H9 (cell line): ENCODE results near the gene CKS1B. TPM values are rescaled to one million over a fixed set of nuclear protein-coding genes. Genes with fewer than 3 reads are reported as not detected.

Experiments used
- DNase-seq: peaks from one replicate; pipeline ENCODE4 v3.0.0-alpha.2; 2017
- H2AFZ ChIP-seq: one replicate; pipeline ENCODE4 v1.6.1; 2013; ENCODE audit warnings: mild to moderate bottlenecking, low read length, control low read depth, moderate library complexity
- H2AK5ac ChIP-seq: 2 replicates; pipeline ENCODE4 v1.6.1; 2013; ENCODE audit warnings: low read length, control low read depth, mixed read lengths; ENCODE audit not compliant: insufficient read length
- H2BK120ac ChIP-seq: one replicate; pipeline ENCODE4 v1.6.1; 2013; ENCODE audit warnings: low read depth, mild to moderate bottlenecking, low read length, control low read depth, inconsistent platforms; ENCODE audit not compliant: poor library complexity, severe bottlenecking
- H2BK12ac ChIP-seq: 2 replicates; pipeline ENCODE4 v1.6.1; 2013; ENCODE audit warnings: low read length, control low read depth, mixed read lengths, low read depth; ENCODE audit not compliant: insufficient read length
- H2BK15ac ChIP-seq: 2 replicates; pipeline ENCODE4 v1.6.1; 2013; ENCODE audit warnings: low read depth, low read length, control low read depth
- H2BK20ac ChIP-seq: one replicate; pipeline ENCODE4 v1.6.1; 2013; ENCODE audit warnings: low read depth, mild to moderate bottlenecking, low read length, control low read depth, inconsistent platforms; ENCODE audit not compliant: poor library complexity, severe bottlenecking
- H2BK5ac ChIP-seq: 2 replicates; pipeline ENCODE4 v1.6.1; 2013; ENCODE audit warnings: low read length, control low read depth, mixed read lengths; ENCODE audit not compliant: insufficient read length
- H3K14ac ChIP-seq: 2 replicates; pipeline ENCODE4 v1.6.1; 2013; ENCODE audit warnings: low read length, control low read depth; ENCODE audit not compliant: insufficient read depth
- H3K18ac ChIP-seq: 2 replicates; pipeline ENCODE4 v1.6.1; 2013; ENCODE audit warnings: low read depth, mild to moderate bottlenecking, mixed read lengths, low read length, control low read depth; ENCODE audit not compliant: insufficient read length
- H3K23ac ChIP-seq: 2 replicates; pipeline ENCODE4 v1.6.1; 2013; ENCODE audit warnings: low read length, control low read depth, mixed read lengths, low read depth; ENCODE audit not compliant: insufficient read length
- H3K23me2 ChIP-seq: 2 replicates; pipeline ENCODE4 v1.6.1; 2013; ENCODE audit warnings: low read depth, mild to moderate bottlenecking, mixed read lengths, low read length, control low read depth; ENCODE audit not compliant: insufficient read length, poor library complexity, severe bottlenecking
- H3K27ac ChIP-seq: 2 replicates; pipeline ENCODE4 v1.5.1; 2013; ENCODE audit warnings: low read length, control low read depth, mixed read lengths, low read depth; ENCODE audit not compliant: insufficient read length
- H3K27me3 ChIP-seq: 2 replicates; pipeline ENCODE4 v1.6.1; 2013; ENCODE audit warnings: low read length, control low read depth, inconsistent platforms; ENCODE audit not compliant: insufficient read depth
- H3K4ac ChIP-seq: 2 replicates; pipeline ENCODE4 v1.6.1; 2013; ENCODE audit warnings: low read depth, mild to moderate bottlenecking, control low read depth, inconsistent platforms, low read length, moderate library complexity
- H3K4me1 ChIP-seq: 2 replicates; pipeline ENCODE4 v1.6.1; 2013; ENCODE audit warnings: low read length, control low read depth, inconsistent platforms; ENCODE audit not compliant: insufficient read depth
- H3K4me2 ChIP-seq: 2 replicates; pipeline ENCODE4 v1.6.1; 2013; ENCODE audit warnings: low read length, control low read depth, mixed read lengths; ENCODE audit not compliant: insufficient read length, insufficient read depth
- H3K56ac ChIP-seq: 2 replicates; pipeline ENCODE4 v1.6.1; 2013; ENCODE audit warnings: low read depth, mild to moderate bottlenecking, mixed read lengths, low read length, control low read depth; ENCODE audit not compliant: insufficient read length
- H3K79me1 ChIP-seq: 2 replicates; pipeline ENCODE4 v1.6.1; 2013; ENCODE audit warnings: low read depth, mild to moderate bottlenecking, moderate library complexity, low read length, control low read depth, inconsistent platforms; ENCODE audit not compliant: insufficient read depth, poor library complexity, severe bottlenecking
- H3K79me2 ChIP-seq: 2 replicates; pipeline ENCODE4 v1.6.1; 2013; ENCODE audit warnings: low read length, control low read depth, inconsistent platforms; ENCODE audit not compliant: insufficient read depth
- H3K9ac ChIP-seq: 2 replicates; pipeline ENCODE4 v1.6.1; 2013; ENCODE audit warnings: low read length, control low read depth, mixed read lengths; ENCODE audit not compliant: insufficient read length; ENCODE audit errors: extremely low read depth
- H3K9me3 ChIP-seq: one replicate; pipeline ENCODE4 v1.6.1; 2013; ENCODE audit warnings: low read depth, low read length, inconsistent platforms; ENCODE audit not compliant: control insufficient read depth
- H3T11ph ChIP-seq: one replicate; pipeline ENCODE4 v1.6.1; 2013; ENCODE audit warnings: mild to moderate bottlenecking, low read length, control low read depth, inconsistent platforms
- H4K20me1 ChIP-seq: one replicate; pipeline ENCODE4 v1.6.1; 2013; ENCODE audit not compliant: control insufficient read depth, insufficient read length, insufficient read depth
- H4K5ac ChIP-seq: 2 replicates; pipeline ENCODE4 v1.6.1; 2013; ENCODE audit warnings: low read depth, mild to moderate bottlenecking, mixed read lengths, low read length, control low read depth; ENCODE audit not compliant: insufficient read length
- H4K8ac ChIP-seq: replicated peaks from 2 replicates; pipeline ENCODE4 v1.6.1; 2013; ENCODE audit warnings: low read length, control low read depth, mixed read lengths, low read depth; ENCODE audit not compliant: insufficient read length
- H4K91ac ChIP-seq: 2 replicates; pipeline ENCODE4 v1.6.1; 2013; ENCODE audit warnings: low read depth, mild to moderate bottlenecking, moderate library complexity, mixed read lengths, low read length, control low read depth; ENCODE audit not compliant: insufficient read length
- H3K27ac Mint-ChIP-seq, 3 experiments: 2 replicates in 2 of 3; 3 replicates in 1 of 3; pipeline ENCODE4 v1.8.0; 2020 to 2021; ENCODE audit warnings: mixed read lengths in 3 of 3, mild to moderate bottlenecking in 1 of 3, moderate library complexity in 1 of 3
- H3K27me3 Mint-ChIP-seq: 2 replicates; pipeline ENCODE4 v1.8.0; 2021; ENCODE audit warnings: low read depth, mild to moderate bottlenecking, moderate library complexity, mixed read lengths
- H3K36me3 Mint-ChIP-seq, 3 experiments: 2 replicates in 2 of 3; 3 replicates in 1 of 3; pipeline ENCODE4 v1.8.0; 2020 to 2021; ENCODE audit warnings: low read depth in 3 of 3, mixed read lengths in 3 of 3; ENCODE audit not compliant: insufficient read depth in 1 of 3
- H3K4me1 Mint-ChIP-seq, 2 experiments: 2 replicates each; pipeline ENCODE4 v1.8.0; 2020; ENCODE audit warnings: mixed read lengths in 2 of 2
- H3K4me3 Mint-ChIP-seq, 2 experiments: 2 replicates in 1 of 2; 3 replicates in 1 of 2; pipeline ENCODE4 v1.8.0; 2020 to 2021; ENCODE audit warnings: mild to moderate bottlenecking in 2 of 2, mixed read lengths in 2 of 2, moderate library complexity in 1 of 2
- H3K9me3 Mint-ChIP-seq, 2 experiments: 2 replicates in 1 of 2; 3 replicates in 1 of 2; pipeline ENCODE4 v1.8.0; 2020; ENCODE audit warnings: mild to moderate bottlenecking in 2 of 2, mixed read lengths in 2 of 2, moderate library complexity in 1 of 2
- CTCF ChIP-seq: fragments of 200-600 bp; sonication (generic); conservative IDR thresholded peaks from 3 replicates; pipeline ENCODE4 v1.8.0; 2021; ENCODE audit warnings: antibody characterized with exemption, mild to moderate bottlenecking
- WGBS: extraction: QIAGEN DNeasy Blood & Tissue Kit; methylation state at CpG from one replicate; pipeline ENCODE4 v1.1.7; 2013; ENCODE audit warnings: missing lambda C conversion rate, low lambda C conversion rate, mixed read lengths; ENCODE audit not compliant: insufficient read length; ENCODE audit errors: extremely low coverage; 5-methylcytosine and 5-hydroxymethylcytosine counted together
- total RNA-seq: library from RNA; stranded (reverse); gene quantifications from 2 replicates; pipeline ENCODE4 v1.2.1, GENCODE V29; 2021

CKS1B gene
- total RNA-seq, 1 experiment from 2014 or later, result 279 TPM

GRCh38 chr1:155017041-155017945, 42.8 kb downstream of the CKS1B start:
- H3K9me3 ChIP-seq, result no peaks in the 10 kb centered on the region
- H2BK120ac ChIP-seq, result no peak overlapping the region
- H4K5ac ChIP-seq, result no peak overlapping the region
- no peak overlapping the region for H2BK5ac ChIP-seq
- TF ChIP-seq CTCF, result peak; percentile 100
- H3K79me2 ChIP-seq, result no peaks in the 10 kb centered on the region; the same call in 1 of the 2 replicates
- peak; percentile 94 for DNase-seq
- no peak overlapping the region for H3K14ac ChIP-seq
- H3K18ac ChIP-seq, result peak overlapping the region; percentile 54
- H2AFZ ChIP-seq, result no peak overlapping the region
- no peak overlapping the region for H2AK5ac ChIP-seq
- H3K27me3 ChIP-seq, result no peaks in the 10 kb centered on the region
- H4K8ac ChIP-seq, result no peak overlapping the region
- H2BK20ac ChIP-seq, result no peak overlapping the region
- H3K79me1 ChIP-seq, result no peaks in the 10 kb centered on the region
- WGBS, result no CpG with 5 or more reads among the region's 49 CpGs
- peak overlapping the region; percentile 95 to 98 (median 95) for H3K27ac Mint-ChIP-seq
- H4K20me1 ChIP-seq, result no peaks in the 10 kb centered on the region
- peak overlapping the region; percentile 34 for H3K4me2 ChIP-seq
- no peak overlapping the region for H2BK12ac ChIP-seq
- H3K36me3 Mint-ChIP-seq, result peaks cover 8 to 38% (median 23%) of the 10 kb centered on the region in 3 experiments; a peak in 6 of 7 replicates
- peaks cover 4% of the 10 kb centered on the region for H3K27me3 Mint-ChIP-seq
- H2BK15ac ChIP-seq, result no peak overlapping the region
- peaks cover 36 to 58% of the 10 kb centered on the region in 2 experiments for H3K4me1 Mint-ChIP-seq
- no peak overlapping the region for H3K56ac ChIP-seq
- H4K91ac ChIP-seq, result no peak overlapping the region
- no peaks in the 10 kb centered on the region for H3K23me2 ChIP-seq
- peak overlapping the region; percentile 50 to 72 for H3K4me3 Mint-ChIP-seq
- no peak overlapping the region for H3T11ph ChIP-seq
- peaks cover 3% of the 10 kb centered on the region; the same call in 1 of the 2 replicates for H3K4me1 ChIP-seq
- no peak overlapping the region for H3K27ac ChIP-seq
- H3K9ac ChIP-seq, result no peak overlapping the region
- no peak overlapping the region for H3K4ac ChIP-seq
- H3K9me3 Mint-ChIP-seq, result no peaks in the 10 kb centered on the region; a peak in 1 of 5 replicates
- no peak overlapping the region for H3K23ac ChIP-seq
